ENCODE measurements around the gene CCPG1. TPM values are rescaled to one million over a fixed set of nuclear protein-coding genes. Genes with fewer than 3 reads are reported as not detected.

CCPG1 gene
- polyA plus RNA-seq, 10 donors, result 24.4 to 40.6 (median 31.6) TPM

DNA sequence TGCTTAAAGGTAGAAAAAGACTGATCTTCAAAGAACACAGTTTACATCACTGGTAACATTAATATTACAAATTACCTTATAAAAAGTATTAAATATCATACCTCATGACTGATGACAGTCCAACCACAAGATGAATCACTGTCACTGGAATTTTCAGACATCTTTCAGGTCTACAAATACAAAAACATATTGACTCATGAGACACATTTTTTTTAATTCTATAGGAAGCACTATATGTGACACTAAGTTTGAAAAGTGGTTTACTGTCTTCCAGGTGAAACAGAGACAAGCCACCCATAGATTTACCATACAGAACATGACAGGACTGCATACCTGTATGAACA is 18.9 kb downstream of the CCPG1 start:
- DNase-seq, result no peak

- no peak for DNase-seq
Observed at GRCh38 chr15:55387027-55387426, 21.1 kb downstream of the CCPG1 start.

DNA sequence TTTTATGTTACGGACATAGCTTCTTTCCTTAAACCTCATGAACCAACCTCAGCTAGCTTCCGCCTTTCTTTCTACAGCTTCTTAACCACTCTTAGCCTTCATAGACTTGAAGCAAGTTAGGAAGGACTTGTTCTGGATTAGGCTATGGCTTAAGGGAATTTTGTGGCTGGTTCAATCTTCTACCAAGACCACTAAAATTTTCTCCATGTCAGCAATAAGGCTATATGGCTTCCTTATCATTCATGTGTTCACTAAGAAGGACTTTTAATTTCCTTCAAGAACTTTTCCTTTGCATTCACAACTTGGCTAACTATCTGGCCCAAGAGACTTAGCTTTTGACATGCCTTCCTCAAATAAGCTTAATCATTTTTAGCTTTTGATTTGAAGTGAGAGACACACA is 24.5 kb downstream of the CCPG1 start:
- no peak for DNase-seq

GRCh38 chr15:55381595-55381994 is 26.6 kb downstream of the CCPG1 start:
- no peak for DNase-seq

DNA sequence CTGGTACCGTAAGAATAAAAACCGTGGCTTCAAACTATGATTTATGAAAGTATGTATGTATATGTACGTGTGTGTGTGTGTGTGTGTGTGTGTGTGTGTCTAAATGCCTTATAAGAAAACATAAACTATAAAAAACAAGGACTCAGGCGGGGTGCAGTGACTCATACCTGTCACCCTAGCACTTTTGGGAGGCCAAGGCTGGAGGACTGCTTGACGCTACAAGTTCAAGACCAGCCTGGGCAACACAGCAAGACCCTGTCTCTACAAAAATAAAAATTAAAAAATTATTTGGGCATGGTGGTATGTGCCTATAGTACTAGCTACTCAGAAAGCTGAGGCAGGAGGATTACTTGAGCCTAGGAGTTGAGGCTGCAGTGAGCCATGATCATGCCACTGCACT is 29.1 kb downstream of the CCPG1 start:
- no peak for DNase-seq

GRCh38 chr15:55372701-55373440 is 35.3 kb downstream of the CCPG1 start:
- no peak for DNase-seq

GRCh38 chr15:55366981-55367380 is 41.2 kb downstream of the CCPG1 start:
- no peak for DNase-seq

- no peak for DNase-seq
Observed at GRCh38 chr15:55362641-55363040, 45.5 kb downstream of the CCPG1 start.

DNA sequence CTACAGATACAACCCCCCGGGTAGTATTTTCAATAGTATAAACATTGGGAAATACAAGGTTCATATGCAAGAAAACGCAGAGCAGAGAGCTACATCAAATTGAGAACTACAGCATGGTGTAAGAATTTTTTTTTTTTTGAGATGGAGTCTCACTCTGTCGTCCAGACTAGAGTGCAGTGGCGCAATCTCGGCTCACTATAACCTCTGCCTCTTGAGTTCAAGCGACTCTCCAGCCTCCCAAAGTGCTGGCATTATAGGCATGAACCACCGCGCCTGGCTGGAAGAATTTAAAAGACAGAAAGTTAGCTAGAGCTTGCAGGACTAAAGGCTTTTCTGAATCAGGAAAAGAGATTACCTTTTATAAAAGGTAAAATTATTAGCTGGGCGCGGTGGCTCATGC is 47.1 kb downstream of the CCPG1 start:
- no peak for DNase-seq

DNA sequence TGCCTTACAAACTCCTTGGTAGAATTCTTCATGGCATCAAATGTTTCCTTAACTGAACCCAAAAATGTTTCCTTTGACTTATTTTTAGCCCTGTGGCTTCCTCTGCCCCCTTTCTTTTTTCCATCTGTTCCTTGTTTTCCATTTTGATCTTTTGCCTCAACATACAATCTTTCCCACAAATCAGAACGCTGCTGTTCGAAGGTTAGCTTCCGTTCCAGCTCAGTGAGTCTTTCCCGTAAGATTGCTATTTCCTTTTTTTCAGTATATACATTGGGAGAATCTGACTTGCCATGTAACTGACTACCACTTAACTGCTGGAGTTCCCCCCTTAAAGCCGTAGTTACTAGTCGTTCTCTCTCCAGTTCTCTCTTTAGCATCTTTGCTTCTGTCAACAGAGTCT is 47.9 kb downstream of the CCPG1 start:
- no peak for DNase-seq

GRCh38 chr15:55358471-55358870 is 49.7 kb downstream of the CCPG1 start:
- DNase-seq, result no peak

DNA sequence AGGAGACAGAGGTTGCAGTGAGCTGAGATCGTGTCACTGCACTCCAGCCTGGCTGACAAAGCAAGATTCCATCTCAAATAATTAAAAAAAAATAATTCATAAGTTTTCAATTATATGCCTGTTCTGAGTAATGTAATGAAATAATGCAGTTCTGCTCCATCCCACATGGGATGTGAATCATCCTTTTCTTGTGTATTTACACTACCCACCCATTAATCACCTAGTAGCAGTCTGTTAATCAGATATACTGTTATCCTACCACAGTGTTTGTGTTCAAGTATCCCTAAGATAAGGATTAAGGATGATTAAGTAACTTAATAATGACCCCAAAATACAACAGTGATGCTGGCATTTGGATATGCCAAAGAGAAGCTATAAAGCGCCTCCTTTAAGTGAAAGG is 50.4 kb downstream of the CCPG1 start:
- DNase-seq, result peak in 1 of 3 donors; percentile 17

- no peak for DNase-seq
Observed at GRCh38 chr15:55356985-55357585, 51.1 kb downstream of the CCPG1 start.

- no peak for DNase-seq
Observed at GRCh38 chr15:55353025-55353424, 55.1 kb downstream of the CCPG1 start.

DNA sequence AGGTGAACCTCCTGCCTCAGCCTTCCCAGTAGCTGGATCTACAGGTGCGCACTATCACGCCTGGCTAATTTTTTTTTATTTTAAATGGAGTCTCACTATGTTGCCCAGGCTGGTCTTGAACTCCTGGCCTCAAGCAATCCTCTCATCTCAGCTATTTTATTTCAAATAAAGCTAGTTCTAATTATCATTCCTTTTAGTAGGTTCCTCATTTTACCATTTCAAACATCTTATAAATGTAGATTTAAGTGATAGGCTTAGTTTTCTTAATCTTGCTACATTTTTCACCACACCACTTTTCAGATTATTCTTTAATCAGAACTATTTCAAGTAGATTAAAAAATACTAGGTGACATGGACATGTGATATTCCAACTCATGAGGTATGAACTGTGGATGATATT is 58.9 kb downstream of the CCPG1 start:
- no peak for DNase-seq

GRCh38 chr15:55348281-55348778 is 59.8 kb downstream of the CCPG1 start:
- no peak for DNase-seq

- DNase-seq, result no peak
Observed at GRCh38 chr15:55344206-55344605, 64.0 kb downstream of the CCPG1 start.

DNA sequence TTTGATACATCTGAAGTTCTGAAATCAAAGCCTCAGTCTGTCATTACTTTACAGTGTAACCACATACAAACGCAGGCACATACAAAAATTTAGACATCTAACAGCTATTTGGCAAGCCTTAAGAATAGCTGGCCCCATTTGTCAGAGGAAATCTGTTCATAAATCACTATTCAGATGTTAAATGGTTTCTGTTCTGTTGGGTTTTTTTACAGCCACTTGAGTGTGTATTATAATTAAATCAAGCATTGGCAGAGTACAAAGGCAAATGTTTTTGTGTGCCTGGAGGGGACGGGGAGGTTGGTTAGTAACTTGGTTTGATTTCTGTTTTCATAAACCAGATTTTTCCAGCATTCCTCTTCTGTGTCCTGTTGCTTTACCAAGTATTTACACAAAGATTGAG is 65.0 kb downstream of the CCPG1 start:
- DNase-seq, result peak in 1 of 3 donors; percentile 10

GRCh38 chr15:55337160-55337559 is 71.0 kb downstream of the CCPG1 start:
- DNase-seq, result no peak

DNA sequence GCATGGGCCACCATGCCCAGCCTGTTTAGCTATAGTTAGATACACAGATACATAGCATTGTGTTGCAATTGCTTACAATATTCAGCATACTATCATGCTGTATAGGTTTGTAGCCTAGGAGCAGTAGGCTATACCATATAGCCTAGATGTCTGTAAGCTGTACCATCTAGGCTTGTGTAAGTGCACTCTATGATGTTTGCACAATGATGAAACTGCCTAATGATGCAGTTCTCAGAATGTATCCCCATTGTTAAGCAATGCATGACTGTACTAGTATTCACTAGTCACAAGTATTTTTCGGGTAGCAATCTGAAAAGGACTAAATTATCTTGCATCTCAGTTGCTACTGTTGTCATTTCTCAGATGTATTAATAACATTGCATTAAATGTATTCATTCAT is 73.2 kb downstream of the CCPG1 start:
- DNase-seq, result no peak

DNA sequence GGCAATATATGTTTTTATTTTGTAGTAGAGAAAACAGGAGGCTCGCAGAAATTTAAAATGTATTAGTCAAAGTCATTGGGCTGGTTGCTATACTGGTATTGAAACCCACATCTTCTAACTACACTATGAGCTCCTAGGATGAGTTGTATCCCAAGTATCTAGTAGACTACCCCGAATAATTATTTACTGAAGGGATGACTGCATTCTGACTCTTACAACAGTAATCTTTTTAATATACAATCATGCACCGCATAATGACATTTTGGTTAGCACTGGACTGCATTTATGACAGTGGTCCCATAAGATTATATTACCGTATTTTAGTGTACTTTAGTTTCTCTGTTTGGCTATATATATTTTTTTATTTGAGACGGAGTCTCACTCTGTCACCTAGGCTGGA is 73.8 kb downstream of the CCPG1 start:
- DNase-seq, result no peak

- no peak for DNase-seq
Observed at GRCh38 chr15:55327387-55327786, 80.8 kb downstream of the CCPG1 start.

- DNase-seq, result no peak
Observed at GRCh38 chr15:55322467-55322866, 85.7 kb downstream of the CCPG1 start.

DNA sequence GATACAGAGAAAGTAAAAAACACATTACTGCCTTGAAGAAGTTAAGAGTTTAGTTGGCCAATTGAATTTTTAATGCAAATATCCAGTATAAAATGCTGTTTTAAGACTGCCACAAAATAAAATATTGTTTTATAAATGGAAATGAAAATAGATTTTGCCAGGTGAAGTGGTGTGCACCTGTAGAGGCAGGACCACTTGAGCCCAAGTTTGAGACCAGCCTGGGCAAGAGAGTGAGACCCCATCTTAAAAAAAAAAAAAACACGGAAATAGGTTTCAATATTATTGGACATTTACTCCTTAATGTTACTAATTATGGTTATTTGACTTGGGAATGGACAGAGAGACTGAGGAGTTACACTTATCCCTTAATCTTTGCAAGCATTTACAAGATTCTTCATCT is 87.2 kb downstream of the CCPG1 start:
- DNase-seq, result no peak

Data from muscle of back (tissue), 11 donors.